ENCODE data around the gene LKAAEAR1.

The LKAAEAR1 gene

GRCh38 chr20:64099086-64099786, 15.0 kb upstream of the LKAAEAR1 start:
- no peak for TF ChIP-seq MYC (IDR thresholded peaks at IDR 0.05; ENCODE audit: low read depth, low read length)
- TF ChIP-seq, protein P1, sequence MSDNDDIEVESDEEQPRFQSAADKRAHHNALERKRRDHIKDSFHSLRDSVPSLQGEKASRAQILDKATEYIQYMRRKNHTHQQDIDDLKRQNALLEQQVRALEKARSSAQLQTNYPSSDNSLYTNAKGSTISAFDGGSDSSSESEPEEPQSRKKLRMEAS (IDR thresholded peaks at IDR 0.05; ENCODE audit: low read depth, low read length) = no peak
- TF ChIP-seq POLR2A (IDR thresholded peaks at IDR 0.05; ENCODE audit: extremely low read depth, insufficient read length) = no peak
- TF ChIP-seq, protein P2, sequence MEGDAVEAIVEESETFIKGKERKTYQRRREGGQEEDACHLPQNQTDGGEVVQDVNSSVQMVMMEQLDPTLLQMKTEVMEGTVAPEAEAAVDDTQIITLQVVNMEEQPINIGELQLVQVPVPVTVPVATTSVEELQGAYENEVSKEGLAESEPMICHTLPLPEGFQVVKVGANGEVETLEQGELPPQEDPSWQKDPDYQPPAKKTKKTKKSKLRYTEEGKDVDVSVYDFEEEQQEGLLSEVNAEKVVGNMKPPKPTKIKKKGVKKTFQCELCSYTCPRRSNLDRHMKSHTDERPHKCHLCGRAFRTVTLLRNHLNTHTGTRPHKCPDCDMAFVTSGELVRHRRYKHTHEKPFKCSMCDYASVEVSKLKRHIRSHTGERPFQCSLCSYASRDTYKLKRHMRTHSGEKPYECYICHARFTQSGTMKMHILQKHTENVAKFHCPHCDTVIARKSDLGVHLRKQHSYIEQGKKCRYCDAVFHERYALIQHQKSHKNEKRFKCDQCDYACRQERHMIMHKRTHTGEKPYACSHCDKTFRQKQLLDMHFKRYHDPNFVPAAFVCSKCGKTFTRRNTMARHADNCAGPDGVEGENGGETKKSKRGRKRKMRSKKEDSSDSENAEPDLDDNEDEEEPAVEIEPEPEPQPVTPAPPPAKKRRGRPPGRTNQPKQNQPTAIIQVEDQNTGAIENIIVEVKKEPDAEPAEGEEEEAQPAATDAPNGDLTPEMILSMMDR (IDR thresholded peaks at IDR 0.05; ENCODE audit: low read depth, low read length) = no peak
- DNase-seq (ENCODE audit: low read depth) = no peak
- H3K4me3 ChIP-seq (ENCODE audit: low read depth, low read length) = no peak overlapping the region

- H3K4me3 ChIP-seq (ENCODE audit: low read depth, low read length) = no peak overlapping the region
- TF ChIP-seq, protein P1 (IDR thresholded peaks at IDR 0.05; ENCODE audit: low read depth, low read length) = no peak
- TF ChIP-seq POLR2A (IDR thresholded peaks at IDR 0.05; ENCODE audit: extremely low read depth, insufficient read length) (no peak), MYC (IDR thresholded peaks at IDR 0.05; ENCODE audit: low read depth, low read length) (no peak)
- TF ChIP-seq, protein P2 (IDR thresholded peaks at IDR 0.05; ENCODE audit: low read depth, low read length) = no peak
- DNase-seq (ENCODE audit: low read depth) = no peak
These were observed 14.3 kb upstream of the LKAAEAR1 start for GRCh38 chr20:64098471-64099013.

DNA sequence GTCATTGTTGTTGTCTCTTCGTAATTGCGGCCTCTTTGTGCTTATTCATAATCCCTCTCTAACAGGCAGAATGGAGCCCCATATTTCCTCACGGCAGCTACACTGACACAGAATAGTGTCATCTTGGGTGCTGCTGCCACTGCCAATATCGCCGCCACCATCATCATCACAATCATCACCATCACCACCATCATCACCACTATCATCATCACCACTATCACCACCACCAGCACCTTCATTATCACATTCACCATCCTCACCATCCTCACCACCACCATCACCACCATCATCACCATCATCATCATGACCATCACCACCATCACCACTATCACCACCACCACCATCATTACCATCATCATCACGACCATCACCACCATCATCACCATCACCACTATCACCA, 12.3 kb upstream of the LKAAEAR1 start:
- DNase-seq (ENCODE audit: low read depth) = no peak
- H3K4me3 ChIP-seq (ENCODE audit: low read depth, low read length) = no peak overlapping the region
- TF ChIP-seq POLR2A (IDR thresholded peaks at IDR 0.05; ENCODE audit: extremely low read depth, insufficient read length) (no peak), MYC (IDR thresholded peaks at IDR 0.05; ENCODE audit: low read depth, low read length) (no peak)
- TF ChIP-seq, protein P1 (IDR thresholded peaks at IDR 0.05; ENCODE audit: low read depth, low read length) = no peak
- TF ChIP-seq, protein P2 (IDR thresholded peaks at IDR 0.05; ENCODE audit: low read depth, low read length) = no peak

- no peak for DNase-seq (ENCODE audit: low read depth)
- no peak overlapping the region for H3K4me3 ChIP-seq (ENCODE audit: low read depth, low read length)
- TF ChIP-seq, protein P1 (IDR thresholded peaks at IDR 0.05; ENCODE audit: low read depth, low read length) = no peak
- TF ChIP-seq, protein P2 (IDR thresholded peaks at IDR 0.05; ENCODE audit: low read depth, low read length) = no peak
- TF ChIP-seq POLR2A (IDR thresholded peaks at IDR 0.05; ENCODE audit: extremely low read depth, insufficient read length) (no peak), MYC (IDR thresholded peaks at IDR 0.05; ENCODE audit: low read depth, low read length) (no peak)
These were observed 11.7 kb upstream of the LKAAEAR1 start for GRCh38 chr20:64095927-64096326.

GRCh38 chr20:64095455-64095854, 11.3 kb upstream of the LKAAEAR1 start:
- no peak for DNase-seq (ENCODE audit: low read depth)
- H3K4me3 ChIP-seq (ENCODE audit: low read depth, low read length) = no peak overlapping the region
- TF ChIP-seq, protein P1 (IDR thresholded peaks at IDR 0.05; ENCODE audit: low read depth, low read length) = no peak
- TF ChIP-seq MYC (IDR thresholded peaks at IDR 0.05; ENCODE audit: low read depth, low read length) (no peak), POLR2A (IDR thresholded peaks at IDR 0.05; ENCODE audit: extremely low read depth, insufficient read length) (no peak)
- TF ChIP-seq, protein P2 (IDR thresholded peaks at IDR 0.05; ENCODE audit: low read depth, low read length) = no peak
